Epithelial cell of proximal tubule (primary cell): ENCODE data around the gene POP4. TPM values are rescaled to one million over a fixed set of nuclear protein-coding genes. Genes with fewer than 3 reads are reported as not detected.

ENCODE experiments used
- DNase-seq: peaks from one replicate; pipeline ENCODE4 v3.0.0-alpha.2; 2011; ENCODE audit warnings: low read depth
- H3K4me3 ChIP-seq: 2 replicates; pipeline ENCODE4 v1.5.1; 2011; ENCODE audit warnings: low read depth, mild to moderate bottlenecking, low read length
- CTCF ChIP-seq: conservative IDR thresholded peaks from 2 replicates; pipeline ENCODE4 v1.5.1; 2012; ENCODE audit warnings: low read depth, mild to moderate bottlenecking, low read length
- total RNA-seq: library from RNA; depleted of rRNA; stranded (reverse); fragments of >200 nt; gene quantifications from 2 replicates; pipeline ENCODE4 v1.2.3, GENCODE V29; 2015

Gene POP4
- total RNA-seq, 1 donor from 2014 or later: 53.5 TPM

- no peak overlapping the region for H3K4me3 ChIP-seq
- TF ChIP-seq CTCF: no peak
- DNase-seq: no peak
Measured at GRCh38 chr19:29563486-29564101, 42.5 kb upstream of the POP4 start.

- H3K4me3 ChIP-seq: no peak overlapping the region
- TF ChIP-seq CTCF: no peak
- no peak for DNase-seq
Measured at GRCh38 chr19:29564574-29565005, 41.5 kb upstream of the POP4 start.

GRCh38 chr19:29565171-29565570 lies 40.9 kb upstream of the POP4 start:
- H3K4me3 ChIP-seq: no peak overlapping the region
- DNase-seq: no peak
- TF ChIP-seq CTCF: no peak

- DNase-seq: no peak
- no peak overlapping the region for H3K4me3 ChIP-seq
- TF ChIP-seq CTCF: no peak
Measured at GRCh38 chr19:29566496-29567054, 39.5 kb upstream of the POP4 start.

- DNase-seq: no peak
- no peak for TF ChIP-seq CTCF
- no peak overlapping the region for H3K4me3 ChIP-seq
Measured at GRCh38 chr19:29567366-29567915, 38.6 kb upstream of the POP4 start.

GRCh38 chr19:29568036-29569025 lies 37.8 kb upstream of the POP4 start:
- no peak overlapping the region for H3K4me3 ChIP-seq
- no peak for DNase-seq
- no peak for TF ChIP-seq CTCF
